Muscle layer of colon (tissue), 2 donors: ENCODE data around the gene SRC.
"Not testable (repeated sequence)": the region's sequence is repeated elsewhere in the genome, so short reads cannot be mapped to it uniquely, and the experiment has no call there.

Experiments
- H3K27ac ChIP-seq: one replicate; pipeline ENCODE4 v1.7.0; 2013; ENCODE audit warnings: low read depth, mild to moderate bottlenecking, low read length, moderate library complexity
- H3K27me3 ChIP-seq, 2 donors: one replicate each; pipeline ENCODE4 v1.7.0; 2013; ENCODE audit warnings: low read length in 2 of 2, mild to moderate bottlenecking in 2 of 2; ENCODE audit not compliant: insufficient read depth in 2 of 2, control insufficient read depth in 1 of 2
- H3K36me3 ChIP-seq: one replicate; pipeline ENCODE4 v1.7.0; 2013; ENCODE audit warnings: mild to moderate bottlenecking, low read length; ENCODE audit not compliant: insufficient read depth
- H3K4me1 ChIP-seq: one replicate; pipeline ENCODE4 v1.7.0; 2013; ENCODE audit warnings: mild to moderate bottlenecking, low read length; ENCODE audit not compliant: insufficient read depth
- H3K4me3 ChIP-seq, 2 donors: one replicate each; pipeline ENCODE4 v1.7.0; 2013; ENCODE audit warnings: low read length in 2 of 2, low read depth in 1 of 2, mild to moderate bottlenecking in 1 of 2, moderate library complexity in 1 of 2
- H3K9ac ChIP-seq: one replicate; pipeline ENCODE4 v1.7.0; 2013; ENCODE audit warnings: low read length
- H3K9me3 ChIP-seq: one replicate; pipeline ENCODE4 v1.7.0; 2013; ENCODE audit warnings: mild to moderate bottlenecking, low read length
- donor health status: abdominal sarcoma.
- donor health status: Adenocarcinoma of cecum.

Gene SRC

DNA sequence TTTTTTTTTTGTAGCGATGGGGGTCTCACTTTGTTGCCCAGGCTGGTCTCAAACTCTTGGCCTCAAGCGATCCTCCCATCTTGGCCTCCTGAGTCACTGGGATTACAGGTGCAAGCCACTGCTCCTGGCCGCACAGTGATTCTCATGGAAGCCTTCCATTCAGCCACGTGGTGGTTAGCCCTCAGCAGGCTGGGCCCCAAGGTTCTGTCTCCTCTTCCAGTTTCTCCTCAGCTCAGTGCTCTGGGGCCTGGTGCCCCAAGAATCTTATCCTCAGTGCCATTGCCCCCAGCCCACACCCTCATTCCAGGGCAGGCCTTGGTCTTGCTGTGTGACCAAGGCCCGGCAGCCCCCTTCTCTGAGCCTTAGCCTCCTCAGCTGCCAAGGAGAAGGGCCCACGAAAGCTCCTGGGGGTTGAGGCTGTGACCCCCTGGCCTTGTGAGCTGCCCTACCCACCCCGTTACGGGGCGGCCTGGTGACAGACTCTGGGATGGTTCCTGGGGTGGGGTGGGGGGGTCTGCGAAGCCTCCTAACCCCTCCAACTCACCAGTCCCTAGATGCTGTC, 16.4 kb downstream of the SRC start:
- H3K4me1 ChIP-seq, result peaks cover 33% of the 10 kb centered on the region
- H3K27ac ChIP-seq, result no peak overlapping the region
- peaks cover 21% of the 10 kb centered on the region for H3K36me3 ChIP-seq
- no peak overlapping the region for H3K9ac ChIP-seq
- no peak overlapping the region for H3K4me3 ChIP-seq
- H3K9me3 ChIP-seq, result no peaks in the 10 kb centered on the region
- H3K27me3 ChIP-seq, result no peaks in the 10 kb centered on the region

DNA sequence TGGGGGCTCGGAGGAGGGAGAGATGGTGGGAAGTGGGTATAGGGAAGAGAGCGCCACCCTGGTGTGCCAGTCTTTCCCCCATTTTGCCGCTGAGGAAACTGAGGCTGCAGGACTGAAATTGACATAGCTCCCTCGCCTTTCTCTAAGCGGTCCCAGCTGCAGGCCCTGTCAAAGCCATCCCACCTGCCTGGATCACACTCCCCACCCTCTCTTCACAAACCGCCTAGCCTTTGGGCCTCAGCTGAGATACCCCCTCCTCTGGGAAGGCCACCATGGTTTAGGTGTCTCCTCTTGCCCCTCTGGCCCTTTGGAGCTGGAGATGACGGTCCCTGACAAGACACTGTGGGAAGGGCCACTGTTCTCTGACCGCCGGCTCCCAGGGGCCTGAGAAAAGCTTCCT, 16.9 kb downstream of the SRC start:
- H3K36me3 ChIP-seq, result peaks cover 21% of the 10 kb centered on the region
- peak overlapping the region; percentile 2 for H3K27ac ChIP-seq
- no peaks in the 10 kb centered on the region for H3K27me3 ChIP-seq
- H3K4me3 ChIP-seq, result no peak overlapping the region
- no peak overlapping the region for H3K9ac ChIP-seq
- peaks cover 28% of the 10 kb centered on the region for H3K4me1 ChIP-seq
- no peaks in the 10 kb centered on the region for H3K9me3 ChIP-seq

DNA sequence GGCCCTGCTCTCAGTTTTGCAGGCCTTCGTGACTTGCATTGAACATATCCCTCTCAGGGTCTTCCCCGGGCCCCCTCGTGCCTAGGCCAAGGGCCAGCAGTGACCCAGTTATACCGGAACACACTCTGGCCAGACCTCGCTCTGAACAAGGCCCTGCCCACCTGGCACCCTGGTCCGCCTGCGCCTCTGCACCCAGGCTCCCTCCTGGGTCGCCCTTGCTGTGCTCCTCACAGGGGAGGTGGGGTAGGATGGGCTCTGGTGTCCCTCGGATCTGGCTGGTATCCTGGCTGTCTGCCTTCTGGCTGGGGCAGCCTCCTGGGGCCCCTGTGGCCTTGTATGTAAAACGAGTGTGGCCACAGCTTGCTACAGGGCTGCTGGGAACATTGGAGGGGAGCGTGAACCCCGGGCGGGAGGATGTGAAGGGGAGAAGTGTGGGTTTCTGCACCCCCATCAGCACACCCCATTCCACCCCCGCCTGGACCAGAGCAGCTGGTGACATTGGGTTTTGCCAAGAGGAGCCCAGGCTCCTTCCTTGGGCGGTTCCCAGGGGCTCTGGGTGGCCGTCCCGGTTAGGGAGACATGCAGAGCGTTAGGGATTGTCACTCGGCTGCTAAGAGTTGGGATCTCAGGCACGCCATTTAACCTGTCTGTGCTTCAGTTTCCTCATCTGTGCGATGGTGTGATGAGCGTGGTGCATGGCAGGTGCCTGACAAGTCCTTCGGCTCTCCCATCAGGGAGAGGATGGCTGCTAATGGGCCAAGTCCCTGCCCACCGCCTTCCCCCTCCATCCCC, 17.5 kb downstream of the SRC start:
- Histone ChIP-seq H3K9ac (no peak overlapping the region), H3K9me3 (no peaks in the 10 kb centered on the region), H3K27me3 (no peaks in the 10 kb centered on the region), H3K36me3 (peaks cover 21% of the 10 kb centered on the region), H3K4me3 (no peak overlapping the region), H3K4me1 (peaks cover 22% of the 10 kb centered on the region), H3K27ac (peak overlapping the region; percentile 2)

DNA sequence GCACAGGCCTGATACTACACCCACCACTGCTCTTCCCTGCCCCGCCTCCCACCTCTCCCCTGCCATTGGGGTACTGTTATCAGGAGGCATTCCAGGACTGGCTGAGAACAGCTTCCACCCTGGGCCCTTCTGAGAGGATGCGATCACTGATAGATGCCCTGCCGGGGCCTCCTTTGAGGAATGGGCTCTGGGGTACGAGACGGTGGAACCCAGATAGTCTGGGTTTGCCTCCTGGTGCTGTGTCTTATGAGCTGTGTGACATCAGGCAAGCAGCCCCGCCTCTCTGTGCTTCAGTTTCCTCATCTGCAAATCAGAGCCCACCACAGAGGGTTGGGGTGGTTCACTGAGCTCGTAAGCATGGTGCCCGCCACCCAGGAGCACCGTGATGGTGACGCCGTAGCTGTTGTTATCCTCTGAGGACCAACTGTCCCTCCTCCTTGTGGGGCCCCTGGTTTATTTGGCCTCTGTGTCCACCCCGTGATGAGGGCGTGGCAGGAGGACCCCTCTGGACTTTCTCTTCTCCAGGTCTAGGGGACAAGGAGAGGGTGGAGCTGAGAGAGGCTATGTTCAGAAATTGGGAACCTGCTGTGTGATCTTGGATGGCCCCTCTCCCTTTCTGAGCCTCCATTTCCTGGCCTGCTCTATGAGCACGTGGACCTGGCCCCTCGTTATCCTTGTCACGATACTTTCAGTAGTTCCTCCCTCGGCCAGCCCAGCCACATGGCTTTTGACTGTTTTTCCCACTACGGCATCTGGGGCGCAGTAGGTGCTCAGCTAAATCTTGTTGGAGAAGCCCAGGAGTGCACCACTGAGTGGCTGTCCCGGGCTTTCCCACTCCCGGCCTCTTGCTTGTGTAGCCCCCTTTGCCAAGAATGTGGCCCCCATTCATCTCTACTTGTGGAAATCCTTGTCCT, 18.3 kb downstream of the SRC start:
- H3K9ac ChIP-seq, result no peak overlapping the region
- no peaks in the 10 kb centered on the region for H3K9me3 ChIP-seq
- H3K4me3 ChIP-seq, result no peak overlapping the region
- peaks cover 21% of the 10 kb centered on the region for H3K36me3 ChIP-seq
- H3K4me1 ChIP-seq, result peaks cover 13% of the 10 kb centered on the region
- H3K27me3 ChIP-seq, result no peaks in the 10 kb centered on the region
- H3K27ac ChIP-seq, result no peak overlapping the region

DNA sequence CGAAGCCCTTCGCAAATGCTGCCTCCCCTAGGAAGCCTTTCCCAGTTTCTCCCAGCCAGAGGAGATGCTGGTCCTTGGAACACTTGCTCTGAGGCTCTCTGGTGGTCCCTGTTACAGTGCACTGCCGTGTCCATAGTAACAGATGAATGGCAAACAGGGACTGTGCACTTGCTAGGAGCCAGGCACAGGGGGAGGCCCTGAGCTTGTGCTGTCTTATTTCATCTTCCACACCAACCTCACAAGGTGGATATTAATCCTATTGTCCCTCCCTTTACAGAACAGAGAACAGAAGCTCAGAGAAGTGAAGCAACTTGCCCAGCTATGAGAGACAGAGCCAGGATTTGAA, 19.0 kb downstream of the SRC start:
- Histone ChIP-seq H3K4me1 (peaks cover 8% of the 10 kb centered on the region), H3K36me3 (peaks cover 21% of the 10 kb centered on the region), H3K4me3 (no peak overlapping the region), H3K27me3 (no peaks in the 10 kb centered on the region), H3K27ac (no peak overlapping the region), H3K9me3 (no peaks in the 10 kb centered on the region), H3K9ac (no peak overlapping the region)

DNA sequence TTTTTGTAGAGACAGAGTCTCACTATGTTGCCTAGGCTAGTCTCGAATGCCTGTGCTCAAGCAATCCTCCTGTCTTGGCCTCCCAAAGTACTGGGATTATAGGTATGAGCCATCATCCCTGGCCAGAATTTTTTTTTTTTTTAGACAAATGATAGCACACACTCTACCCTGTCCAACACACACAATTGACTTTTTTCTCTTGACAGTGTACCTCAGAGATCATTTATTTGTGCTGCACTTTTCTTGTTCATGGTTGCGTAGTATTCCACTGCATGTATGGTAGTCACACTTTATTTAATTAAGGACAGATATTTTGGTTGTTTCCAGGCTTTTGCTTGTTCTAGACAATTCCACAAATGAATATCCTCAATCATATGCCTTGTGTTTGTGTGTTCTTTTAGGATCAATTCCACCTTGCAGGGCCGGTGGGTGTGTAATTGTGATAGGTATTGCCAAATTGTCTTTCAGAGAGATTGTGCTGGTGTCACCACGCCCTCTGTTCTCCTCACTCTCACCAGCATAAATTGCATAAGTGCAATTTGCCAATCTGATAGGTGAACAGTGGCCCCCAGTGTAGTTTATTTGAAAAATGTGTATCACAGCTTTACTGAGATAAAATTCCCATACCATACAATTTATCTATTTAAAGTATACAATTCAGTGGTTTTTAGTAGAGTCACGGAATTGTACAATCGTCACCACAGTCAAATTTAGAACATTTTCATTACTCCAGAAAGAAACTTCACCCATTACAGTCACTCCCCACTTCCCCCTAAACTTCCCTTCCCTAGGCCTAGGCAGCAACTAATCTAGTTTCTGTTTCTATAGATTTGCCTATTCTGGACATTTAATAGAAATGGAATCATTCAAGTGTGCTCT, 20.1 kb downstream of the SRC start:
- no peaks in the 10 kb centered on the region for H3K9me3 ChIP-seq
- H3K27me3 ChIP-seq, result no peaks in the 10 kb centered on the region
- H3K27ac ChIP-seq, result no peak overlapping the region
- H3K9ac ChIP-seq, result no peak overlapping the region
- H3K36me3 ChIP-seq, result peaks cover 21% of the 10 kb centered on the region
- peaks cover 8% of the 10 kb centered on the region for H3K4me1 ChIP-seq
- no peak overlapping the region for H3K4me3 ChIP-seq

DNA sequence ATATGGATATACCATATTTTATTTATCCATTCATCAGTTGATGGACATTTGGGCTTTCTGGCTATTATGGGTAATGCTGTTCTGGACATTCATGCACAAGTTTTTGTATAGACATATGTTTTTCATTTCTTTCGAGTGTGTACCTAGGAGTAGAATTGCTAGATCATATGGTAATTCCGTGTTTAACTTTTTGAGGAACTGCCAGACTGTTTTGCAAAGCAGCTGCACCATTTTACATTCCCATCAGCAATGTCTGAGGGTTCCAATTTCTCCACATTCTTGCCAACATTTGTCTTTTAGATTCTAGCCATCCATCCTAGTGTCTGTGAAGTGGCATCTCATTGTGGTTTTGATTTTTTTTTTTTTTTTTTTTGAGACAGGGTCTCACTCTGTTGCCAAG, 20.8 kb downstream of the SRC start:
- peaks cover 21% of the 10 kb centered on the region for H3K36me3 ChIP-seq
- no peaks in the 10 kb centered on the region for H3K27me3 ChIP-seq
- H3K27ac ChIP-seq, result no peak overlapping the region
- peaks cover 8% of the 10 kb centered on the region for H3K4me1 ChIP-seq
- no peaks in the 10 kb centered on the region for H3K9me3 ChIP-seq
- no peak overlapping the region for H3K9ac ChIP-seq
- no peak overlapping the region for H3K4me3 ChIP-seq

DNA sequence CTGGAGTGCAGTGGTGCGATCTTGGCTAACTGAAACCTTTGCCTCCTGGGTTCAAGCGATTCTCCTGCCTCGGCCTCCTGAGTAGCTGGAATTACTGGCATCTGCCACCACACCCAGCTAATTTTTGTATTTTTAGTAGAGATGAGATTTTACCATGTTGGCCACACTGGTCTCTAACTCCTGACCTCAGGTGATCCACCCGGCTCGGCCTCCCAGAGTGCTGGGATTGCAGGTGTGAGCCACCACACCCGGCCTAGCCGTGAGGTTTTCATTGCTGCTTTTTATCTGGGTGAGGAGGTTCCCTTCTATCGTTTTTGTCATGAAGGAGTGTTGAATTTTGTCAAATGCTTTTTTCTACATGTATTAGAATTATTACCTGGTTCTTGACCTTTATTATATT, 23.9 kb downstream of the SRC start:
- no peak overlapping the region for H3K9ac ChIP-seq
- no peak overlapping the region for H3K27ac ChIP-seq
- peaks cover 14% of the 10 kb centered on the region for H3K36me3 ChIP-seq
- no peaks in the 10 kb centered on the region for H3K4me1 ChIP-seq
- no peaks in the 10 kb centered on the region for H3K27me3 ChIP-seq
- H3K4me3 ChIP-seq, result no peak overlapping the region
- H3K9me3 ChIP-seq, result no peaks in the 10 kb centered on the region

DNA sequence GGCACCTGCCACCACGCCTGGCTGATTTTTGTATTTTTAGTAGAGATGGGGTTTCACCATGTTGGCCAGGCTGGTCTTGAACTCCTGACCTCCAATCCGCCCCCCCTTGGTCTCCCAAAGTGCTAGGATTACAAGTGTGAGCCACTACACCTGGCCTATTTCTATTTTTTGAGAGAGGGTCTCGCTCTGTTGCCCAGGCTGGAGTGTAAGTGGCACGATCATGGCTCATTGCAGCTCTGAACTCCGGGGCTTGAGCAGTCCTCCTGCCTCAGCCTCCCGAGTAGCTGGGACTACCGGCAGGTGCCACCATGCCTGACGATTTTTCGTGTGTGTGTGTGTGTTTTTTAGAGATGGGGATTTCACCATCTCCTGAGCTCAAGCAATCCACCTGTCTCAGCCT, 25.9 kb downstream of the SRC start:
- H3K27ac ChIP-seq, H3K4me1 ChIP-seq, H3K9ac ChIP-seq, H3K27me3 ChIP-seq, H3K4me3 ChIP-seq, H3K9me3 ChIP-seq, H3K36me3 ChIP-seq: not testable (repeated sequence)

DNA sequence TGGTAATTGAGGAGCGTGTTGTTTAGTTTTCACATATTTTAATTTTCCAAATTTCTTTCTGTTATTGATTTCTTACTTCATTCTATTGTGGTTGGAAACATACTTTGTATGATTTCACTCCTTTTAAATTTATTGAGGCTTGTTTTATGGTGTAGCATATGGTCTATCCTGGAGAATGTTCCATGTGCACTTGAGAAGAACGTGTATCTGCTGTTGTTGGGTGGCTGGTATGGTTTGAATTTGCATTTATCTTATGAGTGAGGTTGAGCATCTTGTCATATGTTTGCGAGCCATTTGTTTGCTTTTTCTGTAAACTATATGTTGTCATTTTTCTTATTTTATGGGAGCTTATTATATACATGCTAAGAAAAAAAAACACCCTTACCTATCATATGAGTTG, 26.5 kb downstream of the SRC start:
- H3K4me3 ChIP-seq, result no peak overlapping the region
- no peak overlapping the region for H3K27ac ChIP-seq

More for the DNA sequence above, 26.5 kb downstream of the SRC start:
- H3K9ac ChIP-seq, result no peak overlapping the region
- H3K4me1 ChIP-seq, result no peaks in the 10 kb centered on the region
- no peaks in the 10 kb centered on the region for H3K9me3 ChIP-seq
- no peaks in the 10 kb centered on the region for H3K27me3 ChIP-seq
- H3K36me3 ChIP-seq, result peaks cover 4% of the 10 kb centered on the region
